Activated CD4-positive, alpha-beta T cell treated with anti-CD3 and anti-CD28 coated beads for 24 hours (primary cell): ENCODE data around the gene SLC25A23.
"Not testable (repeated sequence)": the region's sequence is repeated elsewhere in the genome, so short reads cannot be mapped to it uniquely, and the experiment has no call there.

Source experiments
- DNase-seq, 2 donors: peaks; one replicate each; pipeline ENCODE4 v3.0.0-alpha.2; 2020; ENCODE audit warnings: low read depth in 2 of 2

The SLC25A23 gene

GRCh38 chr19:6402058-6402457 is 57.5 kb downstream of the SLC25A23 start:
- DNase-seq: no peak

DNA sequence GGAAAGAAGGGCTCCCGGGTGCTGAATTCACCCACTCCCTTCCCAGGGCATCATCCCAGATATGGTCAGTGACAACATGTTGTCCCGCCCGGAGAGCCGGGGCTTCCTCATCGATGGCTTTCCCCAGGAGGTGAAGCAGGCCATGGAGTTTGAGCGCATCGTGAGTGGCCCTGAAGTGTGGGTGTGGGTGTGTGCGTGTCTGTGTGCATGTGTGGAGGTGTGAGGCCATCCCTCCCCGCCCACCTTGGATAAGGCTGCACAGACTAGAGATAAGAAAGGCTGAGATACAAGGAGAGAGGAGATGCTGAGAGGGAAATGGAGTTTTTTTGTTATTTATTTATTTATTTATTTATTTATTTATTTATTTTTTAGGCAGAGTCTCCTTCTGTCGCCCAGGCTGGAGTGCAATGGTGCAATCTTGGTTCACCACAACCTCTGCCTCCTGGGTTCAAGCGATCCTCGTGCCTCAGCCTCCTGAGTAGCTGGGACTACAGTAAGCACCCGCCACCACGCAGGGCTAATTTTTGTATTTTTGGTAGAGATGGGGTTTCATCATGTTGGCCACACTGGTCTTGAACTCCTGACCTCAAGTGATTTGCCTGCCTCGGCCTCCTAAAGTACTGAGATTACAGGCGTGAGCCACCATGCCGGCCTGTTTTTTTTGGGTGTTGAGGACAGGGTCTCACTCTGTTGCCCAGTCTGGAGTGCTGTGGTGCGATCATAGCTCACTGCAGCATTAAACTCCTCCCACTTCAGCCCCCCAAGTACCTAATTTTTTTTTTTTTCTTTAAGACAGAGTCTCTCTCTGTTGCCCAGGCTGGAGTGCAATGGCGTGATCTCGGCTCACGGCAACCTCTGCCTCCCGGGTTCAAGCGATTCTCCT is 59.3 kb downstream of the SLC25A23 start:
- DNase-seq: not testable (repeated sequence)

DNA sequence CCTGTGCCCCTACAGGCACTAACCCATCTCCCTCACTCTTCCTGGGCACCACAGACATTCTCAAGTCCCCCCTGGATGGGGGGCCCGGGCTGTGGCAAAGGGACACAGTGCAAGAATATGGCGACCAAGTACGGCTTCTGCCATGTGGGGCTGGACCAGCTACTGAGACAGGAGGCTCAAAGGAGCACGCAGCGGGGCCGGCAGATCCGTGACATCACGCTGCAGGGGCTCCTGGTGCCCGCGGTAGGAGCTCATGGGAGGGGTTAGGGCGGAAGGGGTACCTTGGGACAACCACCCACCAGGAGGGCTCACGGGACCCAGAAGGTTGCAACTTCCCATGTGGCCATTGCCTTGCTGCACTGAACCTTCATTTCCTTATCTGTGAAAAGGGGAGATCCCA is 63.3 kb downstream of the SLC25A23 start:
- DNase-seq: no peak

GRCh38 chr19:6394831-6395230 is 64.8 kb downstream of the SLC25A23 start:
- no peak for DNase-seq

DNA sequence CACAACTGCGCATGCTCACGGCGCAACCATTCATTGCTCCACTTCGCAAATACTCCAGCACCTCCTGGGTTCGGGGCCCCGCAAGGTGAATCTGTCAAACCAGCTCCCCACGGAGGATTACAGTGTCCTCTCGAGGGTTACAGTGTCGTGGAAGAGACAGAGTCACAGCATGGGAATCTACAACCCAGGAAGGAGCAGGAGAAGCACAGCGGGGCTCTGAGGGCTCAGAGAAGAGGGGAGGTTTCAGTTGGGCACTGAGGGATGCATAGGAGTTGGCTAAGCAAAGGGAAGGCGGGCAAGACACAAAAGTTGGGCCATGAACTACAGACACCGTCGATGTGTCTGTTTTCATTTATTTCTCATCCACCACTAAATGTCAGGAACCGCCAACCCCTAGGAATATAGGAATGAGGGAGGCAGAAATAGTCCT is 65.6 kb downstream of the SLC25A23 start:
- DNase-seq: peak in 1 of 2 donors; percentile 70

GRCh38 chr19:6393074-6393982 is 66.3 kb downstream of the SLC25A23 start, which contains the start of gene GTF2F1:
GTF2F1 (minus strand) TSS chr19:6393164; CDS start chr19:6392995, 169 bp downstream.
- DNase-seq: peak; percentile 87 to 89

- DNase-seq: no peak
Observed at GRCh38 chr19:6392221-6393073, 67.1 kb downstream of the SLC25A23 start.
